Measurements from ENCODE around the gene HMOX1. TPM values are rescaled to one million over a fixed set of nuclear protein-coding genes. Genes with fewer than 3 reads are reported as not detected.

Gene HMOX1
- total and polyA plus RNA-seq, 2 of the 13 experiments (the other 11 are each of a cell fraction or from before 2014, with no cell fraction given): 53.6 to 67.4 TPM

DNA sequence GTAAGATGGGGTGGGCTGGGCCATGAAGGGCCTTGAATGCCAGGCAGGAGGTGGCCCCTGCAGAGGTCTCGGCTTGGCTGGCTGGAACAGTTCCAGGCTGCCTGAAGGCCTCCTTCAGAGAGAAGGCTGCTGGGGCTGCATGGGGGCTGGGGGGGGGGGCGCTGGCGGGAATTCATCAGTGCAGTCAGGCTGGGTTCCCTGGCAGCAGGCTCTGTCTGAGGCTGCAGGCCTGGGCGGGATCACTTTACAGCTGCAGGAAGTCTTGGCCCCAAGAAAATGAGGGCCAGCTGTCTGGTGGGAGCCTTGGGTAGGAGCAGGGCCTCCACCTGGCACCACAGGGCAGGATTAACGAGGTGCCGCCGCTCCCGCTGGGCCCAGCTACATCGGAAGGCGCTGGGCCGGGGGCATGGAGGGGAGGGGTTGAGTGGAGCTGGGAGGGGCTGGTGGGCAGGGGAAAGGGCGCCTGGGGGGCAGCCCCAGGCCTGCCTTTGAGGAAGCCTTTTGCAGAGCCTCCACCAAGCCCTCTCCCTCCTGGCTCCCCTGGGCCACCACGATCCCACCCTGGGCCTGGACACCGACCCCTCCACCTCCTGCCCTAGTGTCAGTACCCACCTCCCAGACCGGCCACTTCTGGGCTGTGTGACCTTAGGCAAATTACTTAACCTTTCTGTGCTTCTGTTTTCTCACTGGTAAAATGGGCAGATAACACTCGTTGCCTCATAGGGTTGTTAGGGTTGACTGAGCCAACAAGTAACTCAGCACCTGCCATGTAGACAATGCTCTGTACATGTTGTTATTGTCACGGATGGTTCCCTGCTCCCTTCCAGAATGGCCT, 31.0 kb upstream of the HMOX1 start (continued):
- 0 out of 4 replicates have a peak, but pooled peaks of 1 of the 2 experiments have one; percentile 20 for TF ChIP-seq POLR2A (IDR thresholded peaks at IDR 0.05; ENCODE audit: insufficient read depth in 1 of 2, low read depth in 2 of 2, low read length in 2 of 2)
- no peak for TF ChIP-seq RFX5 (IDR thresholded peaks at IDR 0.05; ENCODE audit: low read depth, low read length)
- TF ChIP-seq ZNF724P (CRISPR knock-in tag; IDR thresholded peaks at IDR 0.05; ENCODE audit: borderline replicate concordance): no peak
- TF ChIP-seq ZNF552 (CRISPR knock-in tag; IDR thresholded peaks at IDR 0.05; ENCODE audit: borderline replicate concordance): no peak
- TF ChIP-seq, protein P1, sequence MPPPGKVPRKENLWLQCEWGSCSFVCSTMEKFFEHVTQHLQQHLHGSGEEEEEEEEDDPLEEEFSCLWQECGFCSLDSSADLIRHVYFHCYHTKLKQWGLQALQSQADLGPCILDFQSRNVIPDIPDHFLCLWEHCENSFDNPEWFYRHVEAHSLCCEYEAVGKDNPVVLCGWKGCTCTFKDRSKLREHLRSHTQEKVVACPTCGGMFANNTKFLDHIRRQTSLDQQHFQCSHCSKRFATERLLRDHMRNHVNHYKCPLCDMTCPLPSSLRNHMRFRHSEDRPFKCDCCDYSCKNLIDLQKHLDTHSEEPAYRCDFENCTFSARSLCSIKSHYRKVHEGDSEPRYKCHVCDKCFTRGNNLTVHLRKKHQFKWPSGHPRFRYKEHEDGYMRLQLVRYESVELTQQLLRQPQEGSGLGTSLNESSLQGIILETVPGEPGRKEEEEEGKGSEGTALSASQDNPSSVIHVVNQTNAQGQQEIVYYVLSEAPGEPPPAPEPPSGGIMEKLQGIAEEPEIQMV (CRISPR knock-in tag; IDR thresholded peaks at IDR 0.05; ENCODE audit: low read depth): no peak
- TF ChIP-seq, protein P2, sequence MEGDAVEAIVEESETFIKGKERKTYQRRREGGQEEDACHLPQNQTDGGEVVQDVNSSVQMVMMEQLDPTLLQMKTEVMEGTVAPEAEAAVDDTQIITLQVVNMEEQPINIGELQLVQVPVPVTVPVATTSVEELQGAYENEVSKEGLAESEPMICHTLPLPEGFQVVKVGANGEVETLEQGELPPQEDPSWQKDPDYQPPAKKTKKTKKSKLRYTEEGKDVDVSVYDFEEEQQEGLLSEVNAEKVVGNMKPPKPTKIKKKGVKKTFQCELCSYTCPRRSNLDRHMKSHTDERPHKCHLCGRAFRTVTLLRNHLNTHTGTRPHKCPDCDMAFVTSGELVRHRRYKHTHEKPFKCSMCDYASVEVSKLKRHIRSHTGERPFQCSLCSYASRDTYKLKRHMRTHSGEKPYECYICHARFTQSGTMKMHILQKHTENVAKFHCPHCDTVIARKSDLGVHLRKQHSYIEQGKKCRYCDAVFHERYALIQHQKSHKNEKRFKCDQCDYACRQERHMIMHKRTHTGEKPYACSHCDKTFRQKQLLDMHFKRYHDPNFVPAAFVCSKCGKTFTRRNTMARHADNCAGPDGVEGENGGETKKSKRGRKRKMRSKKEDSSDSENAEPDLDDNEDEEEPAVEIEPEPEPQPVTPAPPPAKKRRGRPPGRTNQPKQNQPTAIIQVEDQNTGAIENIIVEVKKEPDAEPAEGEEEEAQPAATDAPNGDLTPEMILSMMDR (CRISPR knock-in tag; IDR thresholded peaks at IDR 0.05): no peak
- no peak for TF ChIP-seq ZNF615 (CRISPR knock-in tag; IDR thresholded peaks at IDR 0.05; ENCODE audit: borderline replicate concordance)
- no peak for TF ChIP-seq CENPX (CRISPR knock-in tag; IDR thresholded peaks at IDR 0.05)
- TF ChIP-seq, protein P3, sequence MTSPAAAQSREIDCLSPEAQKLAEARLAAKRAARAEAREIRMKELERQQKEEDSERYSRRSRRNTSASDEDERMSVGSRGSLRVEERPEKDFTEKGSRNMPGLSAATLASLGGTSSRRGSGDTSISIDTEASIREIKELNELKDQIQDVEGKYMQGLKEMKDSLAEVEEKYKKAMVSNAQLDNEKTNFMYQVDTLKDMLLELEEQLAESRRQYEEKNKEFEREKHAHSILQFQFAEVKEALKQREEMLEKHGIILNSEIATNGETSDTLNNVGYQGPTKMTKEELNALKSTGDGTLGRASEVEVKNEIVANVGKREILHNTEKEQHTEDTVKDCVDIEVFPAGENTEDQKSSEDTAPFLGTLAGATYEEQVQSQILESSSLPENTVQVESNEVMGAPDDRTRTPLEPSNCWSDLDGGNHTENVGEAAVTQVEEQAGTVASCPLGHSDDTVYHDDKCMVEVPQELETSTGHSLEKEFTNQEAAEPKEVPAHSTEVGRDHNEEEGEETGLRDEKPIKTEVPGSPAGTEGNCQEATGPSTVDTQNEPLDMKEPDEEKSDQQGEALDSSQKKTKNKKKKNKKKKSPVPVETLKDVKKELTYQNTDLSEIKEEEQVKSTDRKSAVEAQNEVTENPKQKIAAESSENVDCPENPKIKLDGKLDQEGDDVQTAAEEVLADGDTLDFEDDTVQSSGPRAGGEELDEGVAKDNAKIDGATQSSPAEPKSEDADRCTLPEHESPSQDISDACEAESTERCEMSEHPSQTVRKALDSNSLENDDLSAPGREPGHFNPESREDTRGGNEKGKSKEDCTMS (CRISPR knock-in tag; conservative IDR thresholded peaks at IDR 0.05): no peak
- TF ChIP-seq HNRNPH1 (optimal IDR thresholded peaks at IDR 0.05; ENCODE audit: low read depth, low read length): peak; percentile 12
- no peak for TF ChIP-seq ZNF296 (CRISPR knock-in tag; conservative IDR thresholded peaks at IDR 0.05)
- TF ChIP-seq ZNF547 (CRISPR knock-in tag; IDR thresholded peaks at IDR 0.05): no peak
- TF ChIP-seq, protein P4, sequence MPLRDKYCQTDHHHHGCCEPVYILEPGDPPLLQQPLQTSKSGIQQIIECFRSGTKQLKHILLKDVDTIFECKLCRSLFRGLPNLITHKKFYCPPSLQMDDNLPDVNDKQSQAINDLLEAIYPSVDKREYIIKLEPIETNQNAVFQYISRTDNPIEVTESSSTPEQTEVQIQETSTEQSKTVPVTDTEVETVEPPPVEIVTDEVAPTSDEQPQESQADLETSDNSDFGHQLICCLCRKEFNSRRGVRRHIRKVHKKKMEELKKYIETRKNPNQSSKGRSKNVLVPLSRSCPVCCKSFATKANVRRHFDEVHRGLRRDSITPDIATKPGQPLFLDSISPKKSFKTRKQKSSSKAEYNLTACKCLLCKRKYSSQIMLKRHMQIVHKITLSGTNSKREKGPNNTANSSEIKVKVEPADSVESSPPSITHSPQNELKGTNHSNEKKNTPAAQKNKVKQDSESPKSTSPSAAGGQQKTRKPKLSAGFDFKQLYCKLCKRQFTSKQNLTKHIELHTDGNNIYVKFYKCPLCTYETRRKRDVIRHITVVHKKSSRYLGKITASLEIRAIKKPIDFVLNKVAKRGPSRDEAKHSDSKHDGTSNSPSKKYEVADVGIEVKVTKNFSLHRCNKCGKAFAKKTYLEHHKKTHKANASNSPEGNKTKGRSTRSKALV (CRISPR knock-in tag; IDR thresholded peaks at IDR 0.05): no peak
- no peak for TF ChIP-seq ZNF792 (CRISPR knock-in tag; IDR thresholded peaks at IDR 0.05)
- no peak for TF ChIP-seq ZNF264 (CRISPR knock-in tag; IDR thresholded peaks at IDR 0.05)
- no peak for TF ChIP-seq PLRG1 (conservative IDR thresholded peaks at IDR 0.05)
- no peak for TF ChIP-seq GPN1 (CRISPR knock-in tag; IDR thresholded peaks at IDR 0.05; ENCODE audit: borderline replicate concordance)
- TF ChIP-seq ZSCAN9 (CRISPR knock-in tag; IDR thresholded peaks at IDR 0.05; ENCODE audit: borderline replicate concordance): no peak
